Activated T-cell treated with anti-CD3 and anti-CD28 coated beads, Interleukin-2, amount 50 U/mL, for 4 hours (primary cell): Measurements from ENCODE around the gene SRPRA. TPM values are rescaled to one million over a fixed set of nuclear protein-coding genes. Genes with fewer than 3 reads are reported as not detected.
"Not testable (repeated sequence)": the region's sequence is repeated elsewhere in the genome, so short reads cannot be mapped to it uniquely, and the experiment has no call there.

Experiments used
- ATAC-seq, 2 donors: fragments of 200-7000 bp; cut with Tn5 transposase; one replicate each; pipeline ENCODE4 v1.10.0; 2021
- DNase-seq: peaks from one replicate; pipeline ENCODE4 v3.0.0-alpha.2; 2020
- H3K27me3 Mint-ChIP-seq: one replicate; pipeline ENCODE4 v1.8.0; 2021; ENCODE audit warnings: low read depth, mixed read lengths
- H3K36me3 Mint-ChIP-seq: one replicate; pipeline ENCODE4 v1.8.0; 2022; ENCODE audit warnings: mixed read lengths; ENCODE audit not compliant: insufficient read depth
- H3K4me1 Mint-ChIP-seq: one replicate; pipeline ENCODE4 v1.8.0; 2021; ENCODE audit warnings: low read depth, mixed read lengths
- H3K4me3 Mint-ChIP-seq: one replicate; pipeline ENCODE4 v1.8.0; 2021; ENCODE audit warnings: mild to moderate bottlenecking, moderate library complexity, mixed read lengths
- H3K9me3 Mint-ChIP-seq: one replicate; pipeline ENCODE4 v1.8.0; 2021; ENCODE audit warnings: mixed read lengths
- total RNA-seq, 3 donors: library from RNA; stranded (reverse); gene quantifications; one replicate each; pipeline ENCODE4 v1.2.1, GENCODE V29; 2021

The SRPRA gene
- total RNA-seq, 3 donors from 2014 or later = 213 to 222 (median 214) TPM

DNA sequence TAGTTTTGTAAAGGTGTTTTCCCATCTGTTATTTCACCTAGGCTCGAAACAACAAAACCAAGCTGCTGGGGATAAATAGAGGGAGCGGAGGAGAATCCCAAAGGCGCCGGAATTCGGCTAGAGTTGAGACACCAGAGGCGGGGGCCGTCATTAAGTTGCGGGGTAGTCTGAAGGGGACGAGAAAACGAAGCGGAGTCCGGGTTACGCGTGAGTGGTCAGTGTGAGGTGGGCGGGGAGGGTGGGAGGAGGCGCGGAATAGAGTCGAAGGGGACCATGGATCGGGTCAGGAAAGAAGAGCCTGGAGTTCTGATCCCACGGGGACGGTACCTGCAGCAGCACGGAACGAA, 361 bp downstream of the SRPRA start:
- ATAC-seq (peak; percentile 0 to 1), DNase-seq (no peak)
- peak overlapping the region; percentile 99 for H3K4me3 Mint-ChIP-seq
- peaks cover 38% of the 10 kb centered on the region for H3K4me1 Mint-ChIP-seq
- H3K9me3 Mint-ChIP-seq = no peaks in the 10 kb centered on the region
- no peaks in the 10 kb centered on the region for H3K27me3 Mint-ChIP-seq
- peaks cover 45% of the 10 kb centered on the region for H3K36me3 Mint-ChIP-seq

DNA sequence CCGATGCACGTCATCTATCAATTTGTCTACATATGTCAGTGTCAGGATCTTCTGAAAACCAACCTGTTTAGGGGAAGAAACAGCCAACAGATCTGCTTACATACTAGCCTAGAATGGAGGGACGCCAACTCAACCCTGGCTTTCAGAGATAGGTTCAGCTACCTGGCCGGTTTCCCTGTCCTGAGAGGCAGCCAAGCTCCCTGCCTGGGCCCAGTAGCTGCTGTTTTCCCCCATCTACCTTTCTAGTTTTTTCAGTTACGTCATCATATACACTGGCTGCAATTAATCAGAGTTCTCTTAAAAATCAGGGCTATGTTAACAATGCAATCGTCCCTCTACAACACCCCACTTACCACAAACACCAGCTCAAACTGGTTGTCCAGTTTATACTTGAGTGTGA, 1.0 kb downstream of the SRPRA start:
- DNase-seq (no peak), ATAC-seq (no peak)
- H3K4me3 Mint-ChIP-seq = peak overlapping the region; percentile 99
- no peaks in the 10 kb centered on the region for H3K9me3 Mint-ChIP-seq
- H3K27me3 Mint-ChIP-seq = no peaks in the 10 kb centered on the region
- peaks cover 47% of the 10 kb centered on the region for H3K36me3 Mint-ChIP-seq
- peaks cover 38% of the 10 kb centered on the region for H3K4me1 Mint-ChIP-seq

DNA sequence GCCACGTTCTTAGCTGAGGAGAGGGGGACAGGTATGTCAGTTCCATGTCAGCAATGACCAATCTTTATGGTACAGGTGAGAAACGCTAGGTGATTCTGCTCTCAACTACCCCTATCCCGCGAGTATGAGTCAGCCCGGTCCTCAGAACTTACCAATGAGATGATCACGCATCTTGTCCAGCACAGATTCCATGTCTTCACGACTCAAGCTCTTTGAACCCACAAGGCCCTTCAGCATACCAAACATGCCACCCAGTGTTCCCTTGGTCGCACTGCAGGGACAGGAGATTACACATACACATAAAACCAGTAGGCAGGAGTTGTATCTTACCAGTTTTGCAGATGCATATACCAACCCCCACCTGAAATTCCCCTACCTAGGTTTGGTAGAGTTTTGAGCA, 2.9 kb downstream of the SRPRA start:
- Mint-ChIP-seq H3K4me1 (peaks cover 35% of the 10 kb centered on the region), H3K4me3 (no peak overlapping the region), H3K36me3 (peaks cover 54% of the 10 kb centered on the region), H3K9me3 (no peaks in the 10 kb centered on the region), H3K27me3 (no peaks in the 10 kb centered on the region)
- no peak for ATAC-seq
- no peak for DNase-seq

DNA sequence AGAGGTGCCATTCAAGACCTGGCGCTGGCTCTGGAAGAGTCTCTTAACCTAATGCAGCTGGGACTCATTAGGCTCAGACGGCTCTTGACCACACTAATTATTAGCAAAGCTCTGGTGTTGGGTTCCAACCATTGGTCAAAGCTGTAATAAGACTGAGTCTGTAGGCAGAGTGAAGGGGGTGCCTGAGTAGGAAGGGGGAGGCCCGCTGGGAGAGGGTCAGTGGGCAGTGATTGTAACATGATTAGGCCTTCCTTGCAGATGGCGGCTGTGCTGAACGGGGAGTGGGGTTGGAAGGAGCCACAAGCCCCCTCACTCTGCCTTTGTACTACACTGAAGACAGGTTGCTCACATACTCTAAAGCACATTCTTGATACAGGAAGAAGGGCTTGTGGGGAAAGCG, 5.2 kb downstream of the SRPRA start:
- no peaks in the 10 kb centered on the region for H3K27me3 Mint-ChIP-seq
- no peak for DNase-seq
- H3K36me3 Mint-ChIP-seq = peaks cover 57% of the 10 kb centered on the region
- H3K4me3 Mint-ChIP-seq = no peak overlapping the region
- ATAC-seq = no peak
- no peaks in the 10 kb centered on the region for H3K9me3 Mint-ChIP-seq
- peaks cover 24% of the 10 kb centered on the region for H3K4me1 Mint-ChIP-seq

DNA sequence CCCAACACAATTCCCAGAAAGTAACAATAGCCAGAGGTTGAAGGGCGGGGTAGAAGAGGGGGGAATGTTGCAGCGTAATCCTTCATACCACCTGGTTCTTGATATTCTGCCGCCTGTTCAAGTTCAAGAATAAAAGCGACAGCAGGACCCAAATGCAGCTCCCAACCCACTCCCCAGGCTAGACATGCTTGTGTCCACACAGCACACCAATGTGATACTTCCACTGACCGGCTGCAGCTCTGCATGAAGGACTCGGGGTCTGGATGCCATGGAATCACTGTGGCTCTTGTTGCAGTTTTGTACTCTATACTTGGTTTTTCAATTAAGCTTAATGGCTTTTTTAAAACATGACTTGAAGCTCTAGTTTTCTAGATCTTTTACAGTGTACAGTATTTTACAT, 6.5 kb downstream of the SRPRA start:
- Mint-ChIP-seq H3K36me3 (peaks cover 53% of the 10 kb centered on the region), H3K4me1 (peaks cover 15% of the 10 kb centered on the region)
- ATAC-seq = no peak

DNA sequence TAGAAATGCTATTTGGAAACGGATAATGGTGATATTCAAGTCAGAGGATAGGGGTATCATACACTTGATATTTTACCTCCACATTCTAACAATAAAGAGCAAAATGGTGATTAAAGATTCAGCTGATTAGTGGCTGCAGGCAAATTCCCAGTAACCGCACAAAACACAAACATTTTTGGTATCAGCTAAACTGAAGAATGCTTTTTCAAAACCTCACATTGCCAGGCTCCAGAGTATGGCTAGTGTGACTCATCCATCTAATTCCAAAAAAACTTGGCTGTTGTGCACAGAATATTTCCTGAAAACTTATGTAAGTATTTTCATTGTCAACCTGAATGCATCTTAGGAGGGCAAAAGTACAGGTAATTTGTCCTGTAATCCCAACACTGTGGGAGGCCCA, 10.9 kb downstream of the SRPRA start:
- Mint-ChIP-seq H3K9me3 (no peaks in the 10 kb centered on the region), H3K36me3 (peaks cover 18% of the 10 kb centered on the region), H3K4me1 (no peaks in the 10 kb centered on the region), H3K4me3 (no peak overlapping the region), H3K27me3 (no peaks in the 10 kb centered on the region)
- no peak for DNase-seq
- no peak for ATAC-seq

More for the DNA sequence above, 6.5 kb downstream of the SRPRA start:
- no peak for DNase-seq
- no peaks in the 10 kb centered on the region for H3K9me3 Mint-ChIP-seq
- H3K4me3 Mint-ChIP-seq = no peak overlapping the region
- no peaks in the 10 kb centered on the region for H3K27me3 Mint-ChIP-seq

DNA sequence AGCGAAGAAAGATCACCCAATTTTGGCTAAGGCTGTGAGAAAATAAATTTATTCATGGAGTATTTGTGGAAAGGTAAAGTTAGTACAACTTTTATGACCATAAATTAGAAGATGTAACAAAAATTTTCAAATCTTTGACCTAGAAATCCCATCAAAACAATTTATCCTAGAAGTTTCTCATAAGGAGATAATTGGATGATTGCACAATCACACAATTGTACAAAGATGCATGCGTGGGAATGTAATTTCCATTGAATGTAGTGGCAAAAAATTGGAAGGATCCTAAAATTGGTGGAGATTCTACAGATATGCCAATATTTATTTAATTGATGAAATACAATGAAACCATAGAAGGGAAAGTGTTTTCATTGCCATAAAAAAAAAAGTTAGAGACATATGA, 11.6 kb downstream of the SRPRA start:
- no peaks in the 10 kb centered on the region for H3K4me1 Mint-ChIP-seq
- no peak for DNase-seq
- no peak overlapping the region for H3K4me3 Mint-ChIP-seq
- no peaks in the 10 kb centered on the region for H3K9me3 Mint-ChIP-seq
- H3K36me3 Mint-ChIP-seq = peaks cover 18% of the 10 kb centered on the region
- ATAC-seq = no peak
- no peaks in the 10 kb centered on the region for H3K27me3 Mint-ChIP-seq

DNA sequence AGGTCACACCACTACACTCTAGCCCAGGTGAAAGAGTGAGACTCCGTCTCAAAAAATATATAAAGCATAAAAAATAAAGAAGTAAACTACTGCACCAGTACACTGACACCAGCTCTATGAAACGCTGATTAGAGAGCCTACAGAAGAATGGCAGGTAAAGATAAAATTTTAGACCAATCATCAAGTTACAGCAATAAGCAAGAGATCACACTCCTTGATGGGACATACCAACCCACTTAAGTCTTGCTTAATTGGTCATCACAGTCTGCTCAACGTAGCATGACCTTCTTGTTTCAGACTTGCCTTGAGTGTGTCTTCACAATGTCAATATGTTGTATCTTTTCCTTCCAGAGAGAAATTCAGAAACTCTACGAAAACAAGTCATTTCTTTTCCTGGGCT, 12.5 kb downstream of the SRPRA start:
- H3K27me3 Mint-ChIP-seq = no peaks in the 10 kb centered on the region
- ATAC-seq (no peak), DNase-seq (no peak)
- no peaks in the 10 kb centered on the region for H3K4me1 Mint-ChIP-seq
- H3K36me3 Mint-ChIP-seq = peaks cover 17% of the 10 kb centered on the region
- no peaks in the 10 kb centered on the region for H3K9me3 Mint-ChIP-seq
- no peak overlapping the region for H3K4me3 Mint-ChIP-seq

DNA sequence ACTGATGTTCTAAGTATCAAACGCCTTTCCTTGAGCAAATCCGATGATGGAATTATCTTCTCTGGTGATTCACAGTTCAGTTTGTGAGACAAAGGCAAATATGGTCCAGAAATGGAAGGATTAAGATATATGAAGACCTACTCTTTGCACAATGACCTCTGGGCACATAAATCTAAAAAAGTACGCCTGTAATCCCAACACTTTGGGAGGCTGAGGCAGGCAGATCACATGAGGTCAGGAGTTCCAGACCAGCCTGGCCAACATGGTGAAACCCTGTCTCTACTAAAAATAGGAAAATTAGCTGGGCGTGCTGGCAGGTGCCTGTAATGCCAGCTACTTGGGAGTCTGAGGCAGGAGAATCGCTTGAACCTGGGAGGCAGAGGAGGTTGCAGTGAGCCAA, 13.2 kb downstream of the SRPRA start:
- not testable (repeated sequence) for ATAC-seq, DNase-seq, H3K4me3 Mint-ChIP-seq, H3K4me1 Mint-ChIP-seq, H3K9me3 Mint-ChIP-seq, H3K27me3 Mint-ChIP-seq
- peaks cover 14% of the 10 kb centered on the region for H3K36me3 Mint-ChIP-seq

DNA sequence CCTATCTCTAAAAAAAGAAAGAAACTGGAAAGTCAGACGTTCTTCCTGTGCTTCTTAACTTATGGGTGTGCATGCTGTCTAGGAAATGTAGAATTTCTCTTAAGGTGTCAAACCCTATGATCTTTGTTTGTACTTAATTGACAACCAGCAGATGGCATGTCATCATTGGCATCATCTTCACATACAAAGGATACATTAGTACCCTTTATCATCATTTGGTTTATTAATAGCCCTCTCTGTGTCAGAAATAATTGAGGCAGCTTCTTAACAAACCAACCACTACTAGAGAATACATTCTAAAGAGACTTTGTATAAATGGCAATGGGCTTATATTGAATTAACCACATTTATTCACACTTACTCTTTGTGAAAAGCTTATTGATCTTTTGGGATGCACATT, 13.9 kb downstream of the SRPRA start:
- Mint-ChIP-seq H3K4me1 (no peaks in the 10 kb centered on the region), H3K36me3 (peaks cover 14% of the 10 kb centered on the region), H3K27me3 (no peaks in the 10 kb centered on the region), H3K9me3 (no peaks in the 10 kb centered on the region), H3K4me3 (no peak overlapping the region)
- no peak for DNase-seq
- no peak for ATAC-seq

DNA sequence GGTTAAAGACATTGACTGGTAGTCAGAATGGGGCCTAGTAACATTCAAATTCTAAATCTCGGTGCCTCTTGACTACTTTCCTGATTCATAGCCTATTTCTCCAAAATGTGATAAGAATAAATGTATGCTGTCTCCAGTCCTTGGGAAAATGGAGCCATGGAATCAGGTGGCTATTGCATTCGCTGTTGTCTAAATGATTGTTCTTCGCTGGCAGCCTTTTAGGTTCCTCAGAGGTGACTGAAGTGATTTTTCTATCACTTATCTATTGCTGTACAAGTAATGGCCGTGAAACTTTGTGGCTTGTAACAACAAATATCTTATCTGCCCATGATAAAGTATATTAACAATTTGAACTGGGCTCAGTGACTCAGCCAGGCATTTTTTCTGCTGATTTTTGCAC, 15.4 kb downstream of the SRPRA start:
- Mint-ChIP-seq H3K27me3 (no peaks in the 10 kb centered on the region), H3K4me3 (no peak overlapping the region), H3K9me3 (no peaks in the 10 kb centered on the region), H3K36me3 (peaks cover 16% of the 10 kb centered on the region), H3K4me1 (no peaks in the 10 kb centered on the region)
- ATAC-seq (no peak), DNase-seq (no peak)

DNA sequence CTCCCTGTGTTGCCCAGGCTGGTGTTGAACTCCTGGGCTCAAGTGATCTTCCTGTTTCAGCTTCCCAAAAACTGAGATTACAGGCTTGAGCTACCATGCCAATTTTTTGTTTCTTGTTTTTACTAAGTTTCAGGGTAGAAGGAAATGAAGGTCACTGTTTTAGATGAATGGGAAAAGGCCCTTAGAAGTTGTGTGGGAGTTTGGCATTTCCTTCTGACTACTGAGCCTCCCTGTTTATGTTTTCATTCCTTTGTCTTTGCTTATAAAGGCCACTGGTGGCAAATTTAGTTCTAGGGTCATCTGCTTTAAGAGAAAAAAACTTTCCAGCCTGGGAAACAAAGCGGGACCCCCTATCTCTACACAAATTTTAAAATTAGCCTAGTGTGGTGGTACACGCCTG, 22.1 kb downstream of the SRPRA start:
- Mint-ChIP-seq H3K4me3 (no peak overlapping the region), H3K36me3 (peaks cover 19% of the 10 kb centered on the region), H3K9me3 (no peaks in the 10 kb centered on the region), H3K27me3 (no peaks in the 10 kb centered on the region), H3K4me1 (no peaks in the 10 kb centered on the region)
- ATAC-seq = no peak
- no peak for DNase-seq

DNA sequence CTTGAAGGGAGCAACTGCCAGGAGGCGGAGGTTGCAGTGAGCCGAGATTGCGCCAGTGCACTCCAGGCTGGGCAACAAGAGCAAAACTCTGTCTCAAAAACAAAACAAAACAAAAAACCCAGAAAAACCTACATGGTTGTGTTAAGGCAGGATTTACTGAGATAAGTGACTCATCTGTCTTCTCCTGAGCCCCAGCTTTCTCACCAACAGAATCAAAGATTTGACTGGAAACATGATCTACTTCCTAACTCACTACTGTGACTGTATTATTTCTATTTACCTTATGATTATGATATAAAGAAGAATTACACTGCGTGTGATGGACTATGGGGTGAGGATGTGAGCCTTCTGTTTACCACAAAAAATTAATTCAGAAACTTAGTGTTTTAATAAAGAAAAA, 35.3 kb downstream of the SRPRA start:
- Mint-ChIP-seq H3K4me1 (no peaks in the 10 kb centered on the region), H3K4me3 (no peak overlapping the region), H3K27me3 (no peaks in the 10 kb centered on the region), H3K9me3 (no peaks in the 10 kb centered on the region), H3K36me3 (peaks cover 15% of the 10 kb centered on the region)
- no peak for DNase-seq
- ATAC-seq = no peak

DNA sequence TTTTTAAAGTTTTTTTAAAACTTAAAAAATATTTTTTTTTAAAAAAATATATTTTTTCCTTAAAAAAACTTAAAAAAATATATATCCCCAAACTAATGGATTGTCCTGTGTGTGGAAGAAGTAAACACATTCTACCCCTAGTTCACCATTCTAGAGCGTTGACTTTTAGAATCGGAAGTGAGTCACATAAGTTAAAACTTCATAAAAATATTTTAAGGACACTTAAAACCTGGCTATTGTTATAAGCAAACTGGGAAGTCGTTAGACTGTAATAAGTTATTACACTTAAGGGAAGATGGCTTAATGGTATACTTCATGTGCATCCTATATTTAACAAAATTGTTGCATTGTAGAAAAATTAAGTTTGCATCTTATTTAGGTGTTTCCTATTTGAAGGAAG, 36.0 kb downstream of the SRPRA start:
- ATAC-seq (no peak), DNase-seq (no peak)
- peaks cover 15% of the 10 kb centered on the region for H3K36me3 Mint-ChIP-seq
- no peak overlapping the region for H3K4me3 Mint-ChIP-seq
- no peaks in the 10 kb centered on the region for H3K27me3 Mint-ChIP-seq
- no peaks in the 10 kb centered on the region for H3K4me1 Mint-ChIP-seq
- no peaks in the 10 kb centered on the region for H3K9me3 Mint-ChIP-seq

DNA sequence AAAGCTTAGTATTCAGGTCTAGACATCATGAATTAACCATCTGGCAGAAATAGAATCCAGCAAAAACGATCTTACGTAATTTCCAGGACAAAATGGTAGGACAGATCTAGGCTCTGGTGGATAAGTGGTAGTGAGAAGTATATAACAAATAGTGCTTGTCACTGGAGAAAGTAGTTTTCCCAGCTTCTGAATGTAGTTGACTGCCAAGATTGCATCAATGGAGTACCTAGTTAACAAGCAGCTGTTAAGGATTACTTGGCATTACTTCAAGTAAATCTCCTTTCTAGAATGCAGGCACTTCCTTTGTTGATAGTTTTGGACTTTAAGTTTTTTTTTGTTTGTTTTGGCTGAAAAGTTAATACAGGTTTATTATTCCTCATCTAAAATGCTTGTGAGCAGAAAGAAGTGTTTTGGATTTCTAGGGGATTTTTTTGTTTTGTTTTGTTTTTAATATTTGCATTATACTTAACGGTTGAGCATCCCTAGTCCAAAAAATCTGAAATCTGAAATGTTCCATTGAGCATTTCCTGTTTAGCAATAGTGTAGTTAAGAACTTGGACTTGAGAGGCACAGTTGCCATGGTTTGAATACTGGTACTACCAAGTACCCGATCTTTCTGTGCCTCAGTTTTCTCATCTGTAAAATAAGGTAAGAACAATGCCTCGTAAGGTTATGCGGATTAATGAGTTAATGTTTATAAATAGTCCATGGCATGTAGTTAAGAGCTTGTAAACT, 36.8 kb downstream of the SRPRA start:
- DNase-seq (no peak), ATAC-seq (no peak)
- Mint-ChIP-seq H3K4me3 (no peak overlapping the region), H3K27me3 (no peaks in the 10 kb centered on the region), H3K36me3 (peaks cover 15% of the 10 kb centered on the region), H3K4me1 (no peaks in the 10 kb centered on the region), H3K9me3 (no peaks in the 10 kb centered on the region)
